HG02885 (cell line): Measurements from ENCODE around the gene RAP1A.

Experiments
- ATAC-seq: cut with Tn5 transposase; IDR thresholded peaks from one replicate; pipeline ENCODE4 v1.9.1; 2021; ENCODE audit warnings: mild to moderate bottlenecking; ENCODE audit not compliant: unreplicated experiment, poor library complexity

Gene RAP1A

GRCh38 chr1:111747947-111748346, 128.4 kb downstream of the RAP1A start:
- no peak for ATAC-seq

- no peak for ATAC-seq
These were observed 130.0 kb downstream of the RAP1A start for GRCh38 chr1:111749628-111750027.

GRCh38 chr1:111750856-111751255, 131.3 kb downstream of the RAP1A start:
- ATAC-seq: no peak

GRCh38 chr1:111751906-111752575, 132.5 kb downstream of the RAP1A start:
- no peak for ATAC-seq

- ATAC-seq: peak; percentile 1
These were observed 135.4 kb downstream of the RAP1A start for GRCh38 chr1:111754984-111755330.

- peak; percentile 91 for ATAC-seq
These were observed 135.9 kb downstream of the RAP1A start, which contains the start of gene DDX20 for GRCh38 chr1:111755331-111756123. TSS of gene DDX20 (plus strand) at chr1:111755901. CDS start at chr1:111755925, 24 bp downstream.

- ATAC-seq: peak; percentile 23
These were observed 136.5 kb downstream of the RAP1A start for GRCh38 chr1:111756124-111756513.

- ATAC-seq: no peak
These were observed 138.8 kb downstream of the RAP1A start for GRCh38 chr1:111758373-111758772.

- no peak for ATAC-seq
These were observed 142.1 kb downstream of the RAP1A start for GRCh38 chr1:111761717-111762116.

GRCh38 chr1:111762332-111762731, 142.7 kb downstream of the RAP1A start:
- ATAC-seq: no peak
